ENCODE results near the gene JAM3. TPM values are rescaled to one million over a fixed set of nuclear protein-coding genes. Genes with fewer than 3 reads are reported as not detected.

Gene JAM3
- total RNA-seq, 1 experiment from 2014 or later, result 1.5 TPM

DNA sequence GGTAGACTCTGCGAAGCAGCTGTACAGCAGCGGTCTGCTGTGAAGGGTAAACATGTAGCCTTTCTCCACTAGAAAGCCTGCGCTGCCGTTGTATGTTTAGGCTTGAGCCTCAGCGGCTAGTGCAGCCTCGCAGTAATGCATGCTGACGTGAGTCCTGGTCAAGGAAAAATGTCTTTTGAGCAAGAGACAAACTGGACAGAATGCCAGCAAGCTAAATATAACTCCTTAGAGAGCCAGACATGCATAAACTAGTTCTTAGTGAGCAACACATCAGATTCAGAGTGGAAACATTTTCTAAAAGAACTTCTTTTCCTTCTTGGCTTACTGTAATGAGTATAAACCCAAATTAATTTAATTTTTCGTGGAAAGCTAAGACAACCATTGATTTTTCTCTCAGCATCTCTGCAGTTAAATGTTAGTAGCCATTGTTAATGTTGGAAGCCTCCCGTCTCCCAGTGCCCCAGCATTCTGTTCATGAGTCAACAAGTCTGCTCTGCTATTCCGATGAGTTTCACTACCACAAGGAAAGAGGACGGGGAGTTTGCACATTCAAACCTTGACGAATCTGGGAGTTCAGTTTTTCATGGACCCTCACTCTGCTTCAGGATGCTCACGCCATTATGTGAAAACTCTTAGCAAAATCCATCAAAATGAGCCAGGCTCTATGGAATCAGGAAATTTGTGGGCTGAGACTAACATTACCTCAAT is 51.4 kb downstream of the JAM3 start:
- Histone ChIP-seq H3K27me3 (replicated peaks; ENCODE audit: control insufficient read depth, insufficient read depth, low read length) (no peaks in the 10 kb centered on the region; the same call in 1 of the 2 replicates), H3K9me3 (peaks cover 3% of the 10 kb centered on the region; the same call in 1 of the 2 replicates), H3K36me3 (ENCODE audit: control insufficient read depth, insufficient read depth, low read length) (no peaks in the 10 kb centered on the region), H3K4me1 (no peaks in the 10 kb centered on the region), H3K4me3 (ENCODE audit: low read depth, low read length) (no peak overlapping the region)
- no peaks in the 10 kb centered on the region for H3K4me1 Mint-ChIP-seq (ENCODE audit: low read depth, unreplicated experiment)
- no peak overlapping the region for H3K4me3 Mint-ChIP-seq (ENCODE audit: unreplicated experiment)
- DNase-seq, result no peak
- TF ChIP-seq, protein P1, sequence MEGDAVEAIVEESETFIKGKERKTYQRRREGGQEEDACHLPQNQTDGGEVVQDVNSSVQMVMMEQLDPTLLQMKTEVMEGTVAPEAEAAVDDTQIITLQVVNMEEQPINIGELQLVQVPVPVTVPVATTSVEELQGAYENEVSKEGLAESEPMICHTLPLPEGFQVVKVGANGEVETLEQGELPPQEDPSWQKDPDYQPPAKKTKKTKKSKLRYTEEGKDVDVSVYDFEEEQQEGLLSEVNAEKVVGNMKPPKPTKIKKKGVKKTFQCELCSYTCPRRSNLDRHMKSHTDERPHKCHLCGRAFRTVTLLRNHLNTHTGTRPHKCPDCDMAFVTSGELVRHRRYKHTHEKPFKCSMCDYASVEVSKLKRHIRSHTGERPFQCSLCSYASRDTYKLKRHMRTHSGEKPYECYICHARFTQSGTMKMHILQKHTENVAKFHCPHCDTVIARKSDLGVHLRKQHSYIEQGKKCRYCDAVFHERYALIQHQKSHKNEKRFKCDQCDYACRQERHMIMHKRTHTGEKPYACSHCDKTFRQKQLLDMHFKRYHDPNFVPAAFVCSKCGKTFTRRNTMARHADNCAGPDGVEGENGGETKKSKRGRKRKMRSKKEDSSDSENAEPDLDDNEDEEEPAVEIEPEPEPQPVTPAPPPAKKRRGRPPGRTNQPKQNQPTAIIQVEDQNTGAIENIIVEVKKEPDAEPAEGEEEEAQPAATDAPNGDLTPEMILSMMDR (IDR thresholded peaks at IDR 0.05; ENCODE audit: insufficient read depth in 1 of 2, low read depth in 1 of 2, low read length in 1 of 2, severe bottlenecking in 1 of 2, unreplicated experiment in 1 of 2), result no peak
- no peaks in the 10 kb centered on the region for H3K36me3 Mint-ChIP-seq (ENCODE audit: insufficient read depth, unreplicated experiment)
- CTCF ChIA-PET, result interaction anchor here (0.6 kb wide), 1 partner anchor 16 kb away, joined by 4 read pairs; no protein-coding TSS in a partner anchor
- H3K27ac Mint-ChIP-seq (ENCODE audit: unreplicated experiment), result no peak overlapping the region
- no TSS peak for BruUV-seq (replicated peaks)
- peaks cover 37% of the 10 kb centered on the region for H3K27me3 Mint-ChIP-seq (ENCODE audit: insufficient read depth, unreplicated experiment)
- H3K9me3 Mint-ChIP-seq (ENCODE audit: unreplicated experiment), result no peaks in the 10 kb centered on the region
- intact Hi-C loops (cut with micrococcal nuclease; ENCODE audit: unreplicated experiment), result no loop called here
- POLR2A ChIA-PET, result no interaction called here

GRCh38 chr11:134120921-134121526 is 52.2 kb downstream of the JAM3 start:
- H3K27ac Mint-ChIP-seq (ENCODE audit: unreplicated experiment), result no peak overlapping the region
- ChIA-PET POLR2A (no interaction called here), CTCF (interaction anchor here (0.5 to 0.7 kb wide), 3 partner anchors 16 to 157 kb away, joined by 3 to 4 read pairs (median 4); no protein-coding TSS in a partner anchor)
- Histone ChIP-seq H3K9me3 (peaks cover 2% of the 10 kb centered on the region; the same call in 1 of the 2 replicates), H3K27me3 (replicated peaks; ENCODE audit: control insufficient read depth, insufficient read depth, low read length) (no peaks in the 10 kb centered on the region; the same call in 1 of the 2 replicates), H3K36me3 (ENCODE audit: control insufficient read depth, insufficient read depth, low read length) (no peaks in the 10 kb centered on the region), H3K4me3 (ENCODE audit: low read depth, low read length) (no peak overlapping the region), H3K4me1 (no peaks in the 10 kb centered on the region)
- no TSS peak for BruUV-seq (replicated peaks)
- no peak for DNase-seq
- H3K9me3 Mint-ChIP-seq (ENCODE audit: unreplicated experiment), result no peaks in the 10 kb centered on the region
- TF ChIP-seq, protein P1 (IDR thresholded peaks at IDR 0.05; ENCODE audit: insufficient read depth in 1 of 2, low read depth in 1 of 2, low read length in 1 of 2, severe bottlenecking in 1 of 2, unreplicated experiment in 1 of 2), result no peak
- H3K4me3 Mint-ChIP-seq (ENCODE audit: unreplicated experiment), result no peak overlapping the region
- H3K27me3 Mint-ChIP-seq (ENCODE audit: insufficient read depth, unreplicated experiment), result peaks cover 39% of the 10 kb centered on the region
- H3K4me1 Mint-ChIP-seq (ENCODE audit: low read depth, unreplicated experiment), result no peaks in the 10 kb centered on the region
- intact Hi-C loops (cut with micrococcal nuclease; ENCODE audit: unreplicated experiment), result no loop called here
- no peaks in the 10 kb centered on the region for H3K36me3 Mint-ChIP-seq (ENCODE audit: insufficient read depth, unreplicated experiment)

GRCh38 chr11:134124660-134125451 is 56.0 kb downstream of the JAM3 start:
- Mint-ChIP-seq H3K4me1 (ENCODE audit: low read depth, unreplicated experiment) (no peaks in the 10 kb centered on the region), H3K9me3 (ENCODE audit: unreplicated experiment) (no peaks in the 10 kb centered on the region), H3K27ac (ENCODE audit: unreplicated experiment) (no peak overlapping the region), H3K27me3 (ENCODE audit: insufficient read depth, unreplicated experiment) (peaks cover 32% of the 10 kb centered on the region), H3K4me3 (ENCODE audit: unreplicated experiment) (no peak overlapping the region), H3K36me3 (ENCODE audit: insufficient read depth, unreplicated experiment) (no peaks in the 10 kb centered on the region)
- intact Hi-C loops (cut with micrococcal nuclease; ENCODE audit: unreplicated experiment), result no loop called here
- no peak for DNase-seq
- no peak overlapping the region for H3K4me3 ChIP-seq (ENCODE audit: low read depth, low read length)
- H3K36me3 ChIP-seq (ENCODE audit: control insufficient read depth, insufficient read depth, low read length), result no peaks in the 10 kb centered on the region
- ChIA-PET CTCF (no interaction called here), POLR2A (no interaction called here)
- 0 out of 2 replicates have a peak, but pooled peaks cover 14% of the 10 kb centered on the region for H3K9me3 ChIP-seq
- TF ChIP-seq, protein P1 (IDR thresholded peaks at IDR 0.05; ENCODE audit: insufficient read depth in 1 of 2, low read depth in 1 of 2, low read length in 1 of 2, severe bottlenecking in 1 of 2, unreplicated experiment in 1 of 2), result no peak
- no peaks in the 10 kb centered on the region for H3K27me3 ChIP-seq (replicated peaks; ENCODE audit: control insufficient read depth, insufficient read depth, low read length)
- no TSS peak for BruUV-seq (replicated peaks)
- H3K4me1 ChIP-seq, result no peaks in the 10 kb centered on the region
